HT1080 (cell line): Measurements from ENCODE around the gene CFAP46. TPM values are rescaled to one million over a fixed set of nuclear protein-coding genes. Genes with fewer than 3 reads are reported as not detected.

ENCODE experiments used
- DNase-seq: peaks from one replicate; pipeline ENCODE4 v3.0.0-alpha.2; 2015; ENCODE audit warnings: low read depth
- total RNA-seq: library from RNA; depleted of rRNA; stranded (reverse); fragments of >200 nt; shearing (Covaris generic); gene quantifications from 2 replicates; pipeline ENCODE4 v1.2.3, GENCODE V29; 2014

CFAP46 gene
- total RNA-seq, 1 experiment from 2014 or later = 0.35 TPM

DNA sequence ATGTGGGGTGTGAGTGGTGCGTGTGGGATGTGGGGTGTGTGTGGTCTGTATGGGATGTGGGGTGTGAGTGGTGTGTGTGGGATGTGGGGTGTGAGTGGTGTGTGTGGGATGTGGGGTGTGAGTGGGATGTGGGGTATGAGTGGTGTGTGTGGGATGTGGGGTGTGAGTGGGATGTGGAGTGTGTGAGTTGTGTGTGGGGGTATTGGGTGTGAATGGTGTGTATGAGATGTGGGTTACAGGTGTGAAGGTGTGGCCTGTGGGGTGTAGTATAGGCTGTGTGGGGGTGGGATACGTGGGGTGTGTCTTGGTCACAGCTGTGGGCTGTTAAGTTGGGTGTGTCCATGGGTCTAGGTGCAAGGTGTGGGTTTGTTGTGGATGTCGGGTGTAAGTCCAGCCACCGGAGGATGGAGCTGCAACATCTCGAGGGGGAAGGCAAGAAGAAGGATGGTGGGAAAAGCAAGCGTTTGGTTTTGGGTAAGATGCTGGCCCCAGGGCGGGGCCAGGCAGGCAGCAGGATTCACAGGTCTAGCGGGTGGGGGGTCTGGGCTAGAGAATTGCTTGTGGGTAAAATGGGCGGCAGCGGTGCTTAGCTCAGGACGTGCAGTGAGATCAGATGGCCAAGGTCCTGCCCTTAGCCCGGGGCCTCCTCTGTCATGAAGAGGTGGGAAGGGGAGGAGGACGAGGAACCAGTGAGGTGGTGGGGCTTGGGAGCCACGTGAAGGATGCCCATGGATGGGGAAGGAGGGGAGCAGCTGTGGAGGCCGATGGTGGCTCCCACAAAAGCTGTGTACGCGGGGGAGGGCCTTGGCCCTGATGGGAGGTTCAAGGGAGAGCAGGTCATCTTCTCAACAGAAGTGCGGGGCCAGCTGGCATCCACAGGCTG is 60.1 kb downstream of the CFAP46 start:
- no peak for DNase-seq

DNA sequence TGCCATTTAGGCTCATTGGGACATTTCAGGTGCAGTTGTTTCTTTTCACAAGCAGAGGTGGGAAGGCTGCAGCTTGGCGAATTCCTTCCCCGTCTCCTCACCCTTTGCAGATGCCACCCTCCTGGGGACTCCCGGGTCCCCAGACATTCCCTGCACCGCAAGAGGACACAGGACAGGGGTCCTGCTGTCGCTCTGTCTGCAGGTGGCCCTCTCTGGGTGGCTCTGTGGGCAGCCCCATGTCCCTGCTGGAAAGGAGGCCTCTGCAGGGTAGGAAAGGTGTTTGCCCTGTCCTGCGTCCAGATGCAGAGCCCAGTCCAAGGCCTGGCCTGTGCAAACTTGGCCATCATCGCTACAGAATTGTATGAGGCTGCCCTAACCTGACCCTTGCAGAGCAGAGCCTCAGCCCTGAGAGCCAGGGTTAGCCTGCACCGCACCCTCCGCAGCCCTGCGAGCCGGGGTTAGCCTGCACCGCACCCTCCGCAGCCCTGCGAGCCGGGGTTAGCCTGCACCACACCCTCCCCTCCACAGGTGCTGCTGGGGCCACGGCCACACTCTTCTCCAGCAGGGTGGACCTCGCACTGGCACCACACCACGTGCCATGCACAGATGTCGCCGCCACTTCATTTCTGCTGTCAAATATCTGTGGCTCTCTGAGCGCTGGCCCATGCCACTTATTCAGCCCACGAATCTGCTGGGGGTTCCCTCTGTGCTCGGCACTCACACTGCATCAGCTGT is 61.0 kb downstream of the CFAP46 start:
- DNase-seq = no peak

DNA sequence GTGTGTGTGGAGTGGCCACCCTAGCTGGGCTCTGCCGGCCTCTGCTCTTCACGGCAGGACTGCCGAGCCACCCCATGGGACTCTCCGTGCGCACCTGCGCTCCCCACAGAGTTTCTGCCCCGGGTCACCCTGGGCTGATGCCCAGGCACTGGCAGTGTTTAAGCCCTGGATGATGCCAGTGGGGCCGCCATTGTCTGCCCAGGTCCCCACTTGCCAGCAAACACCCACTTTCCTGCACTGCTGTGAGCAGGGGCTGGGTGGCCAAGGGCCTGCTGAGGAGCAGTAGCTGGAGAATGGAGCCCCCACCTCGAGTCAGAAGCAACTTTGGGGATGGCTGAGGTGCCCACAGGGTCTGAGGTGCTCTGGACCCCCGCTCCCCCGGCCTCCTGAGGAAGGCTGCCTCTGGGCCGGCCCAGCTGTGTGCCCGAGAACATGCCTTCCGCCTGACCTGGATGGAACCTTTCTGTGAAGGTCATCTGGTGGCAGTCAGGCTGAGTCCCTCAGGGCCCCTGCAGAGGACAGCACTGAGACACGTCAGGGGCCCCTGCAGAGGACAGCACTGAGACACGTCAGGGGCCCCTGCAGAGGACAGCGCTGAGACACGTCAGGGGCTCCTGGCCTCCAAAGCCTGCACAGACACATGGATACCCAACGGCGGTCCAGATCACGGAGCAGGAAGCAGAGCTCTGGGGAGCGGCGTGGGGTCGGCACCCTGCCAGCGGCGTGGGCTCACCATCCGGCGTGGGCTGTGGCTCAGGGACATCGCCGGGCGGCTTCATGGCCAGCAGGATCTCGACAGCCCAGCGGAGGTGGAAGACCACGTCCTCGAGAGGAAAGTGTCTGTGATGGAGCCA is 62.0 kb downstream of the CFAP46 start:
- no peak for DNase-seq

DNA sequence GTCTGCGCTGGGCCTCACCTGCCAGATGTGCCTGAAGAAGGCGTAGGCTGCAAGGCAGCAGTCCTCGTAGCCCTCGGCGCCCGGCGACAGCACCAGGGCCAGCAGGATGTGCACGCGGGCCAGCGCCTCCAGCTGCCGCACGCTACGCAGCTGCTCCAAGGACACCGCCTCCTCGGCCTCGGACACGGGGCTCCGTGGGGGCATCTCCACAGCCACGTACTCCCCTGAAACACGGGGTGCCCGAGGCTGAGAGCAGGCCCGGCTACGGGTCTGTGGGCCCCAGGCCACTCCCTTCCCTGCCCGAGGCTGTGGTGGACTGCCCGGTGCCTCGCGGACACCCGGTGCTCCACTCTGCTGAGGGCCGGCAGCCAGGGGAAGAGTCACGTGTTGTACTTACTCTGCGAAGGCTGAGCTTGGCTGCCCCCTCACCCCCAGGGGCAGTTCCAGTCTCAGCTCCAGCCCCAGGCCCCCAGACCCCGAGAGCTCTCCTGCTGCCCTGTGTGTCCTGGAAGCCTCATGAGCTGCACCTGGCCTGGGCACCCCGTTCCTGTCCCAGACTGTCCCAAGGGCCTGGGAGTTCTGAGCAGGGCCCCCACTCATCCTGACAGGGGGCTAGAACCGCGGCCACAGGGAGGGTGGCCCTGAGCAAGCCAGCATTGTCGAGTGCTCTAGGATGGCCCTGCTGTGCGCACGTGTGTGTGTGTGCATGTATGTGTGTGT is 62.8 kb downstream of the CFAP46 start:
- no peak for DNase-seq

DNA sequence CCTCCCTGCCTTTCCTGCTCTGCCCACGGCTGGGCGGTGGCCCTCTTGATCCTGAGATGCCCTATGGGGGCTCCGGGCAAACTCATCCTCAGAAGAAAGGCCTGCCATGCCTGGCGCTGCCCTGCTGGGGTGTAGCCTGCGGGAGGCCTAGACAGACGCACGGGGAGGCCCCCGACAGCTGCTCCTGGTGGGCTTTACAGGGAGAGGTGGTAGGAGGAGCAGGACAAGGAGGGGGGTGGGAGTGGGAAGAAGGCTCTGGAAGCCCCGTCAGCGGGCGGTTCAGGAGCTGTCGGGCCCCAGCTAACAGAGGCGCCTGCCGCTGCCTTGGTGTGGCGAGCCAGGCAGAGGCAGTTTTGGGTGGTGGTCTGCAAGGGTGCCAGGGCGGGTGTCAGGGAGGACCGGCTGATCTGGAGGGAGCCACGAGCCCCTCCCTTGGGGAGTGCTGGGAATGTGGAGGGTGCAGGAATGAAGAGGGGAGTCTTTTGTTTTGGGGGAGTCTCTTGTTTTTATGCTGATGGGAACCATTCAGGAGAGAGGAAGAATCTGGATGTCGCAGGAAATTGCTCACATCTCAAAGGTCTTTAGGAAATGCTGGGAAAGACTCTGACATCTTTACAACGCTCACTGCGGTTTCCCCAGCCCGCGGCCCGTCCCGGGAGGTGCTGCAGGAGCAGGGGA is 63.5 kb downstream of the CFAP46 start:
- DNase-seq = no peak

DNA sequence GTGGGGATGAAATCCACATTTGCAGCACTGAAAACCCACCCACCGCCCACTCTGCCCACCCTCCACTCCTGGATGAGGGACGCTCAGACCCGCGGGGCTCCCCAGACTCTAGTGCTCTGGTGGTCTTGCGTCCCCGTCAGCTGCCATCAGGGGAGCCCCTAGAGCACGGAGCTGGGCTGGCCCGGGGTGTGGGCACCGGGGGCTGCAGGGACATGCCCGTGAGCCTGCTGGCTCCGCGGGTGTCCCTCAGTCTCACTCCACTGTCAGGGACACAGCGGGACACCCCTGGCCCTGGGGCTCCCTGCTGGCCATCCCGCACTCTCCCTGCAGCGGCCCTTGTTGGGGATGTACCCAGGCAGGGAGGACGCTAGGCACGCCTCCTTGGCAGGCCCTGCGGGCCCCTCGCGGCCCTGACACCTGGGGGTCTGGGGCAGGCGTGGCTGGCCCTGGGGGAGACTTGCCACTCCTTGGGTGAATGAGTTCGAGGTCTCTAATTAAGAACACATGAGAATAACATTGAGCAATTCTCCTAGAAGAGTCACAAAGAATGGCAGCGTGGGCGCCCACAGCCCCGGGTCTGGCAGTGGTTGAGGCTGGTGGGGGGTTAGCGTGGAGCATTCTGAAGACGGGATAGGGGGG is 64.2 kb downstream of the CFAP46 start:
- no peak for DNase-seq

DNA sequence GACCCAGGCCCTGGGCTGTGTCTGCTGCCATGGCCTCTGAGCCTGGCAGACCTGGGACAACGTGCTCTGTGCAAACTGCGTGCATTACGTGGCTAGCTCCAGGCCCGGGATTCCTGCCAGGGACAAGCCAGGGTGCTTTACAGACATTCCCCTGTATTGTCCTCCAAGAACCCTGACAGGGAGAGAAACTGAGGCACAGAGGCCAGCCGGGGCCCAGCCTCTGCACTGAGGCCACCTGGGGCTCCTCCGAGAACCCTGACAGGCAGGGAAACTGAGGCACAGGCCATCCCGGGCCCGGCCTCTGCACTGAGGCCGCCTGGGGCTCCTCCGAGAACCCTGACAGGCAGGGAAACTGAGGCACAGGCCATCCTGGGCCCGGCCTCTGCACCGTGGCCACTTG is 64.9 kb downstream of the CFAP46 start:
- no peak for DNase-seq

DNA sequence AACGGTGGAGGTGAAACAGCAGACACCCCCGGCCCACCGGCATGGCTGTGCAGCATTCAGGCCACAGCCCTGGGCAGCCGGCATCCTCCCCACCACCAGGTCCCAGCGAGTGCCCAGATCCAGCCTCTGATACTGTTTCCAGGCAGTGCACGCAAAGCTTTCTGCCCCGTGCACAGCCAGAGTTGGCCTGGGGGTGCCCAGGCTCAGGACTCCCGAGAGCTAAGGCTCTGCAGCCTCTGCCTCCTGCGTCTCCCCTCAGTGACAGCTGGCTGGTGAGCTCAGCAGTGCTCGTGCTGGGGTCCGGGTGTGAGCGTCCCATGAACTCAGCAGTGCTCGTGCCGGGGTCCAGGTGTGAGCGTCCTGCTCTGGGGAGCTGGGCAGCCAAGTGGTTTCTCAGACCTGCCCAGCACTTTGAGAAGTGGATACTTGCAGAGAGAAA is 65.4 kb downstream of the CFAP46 start:
- DNase-seq = no peak

DNA sequence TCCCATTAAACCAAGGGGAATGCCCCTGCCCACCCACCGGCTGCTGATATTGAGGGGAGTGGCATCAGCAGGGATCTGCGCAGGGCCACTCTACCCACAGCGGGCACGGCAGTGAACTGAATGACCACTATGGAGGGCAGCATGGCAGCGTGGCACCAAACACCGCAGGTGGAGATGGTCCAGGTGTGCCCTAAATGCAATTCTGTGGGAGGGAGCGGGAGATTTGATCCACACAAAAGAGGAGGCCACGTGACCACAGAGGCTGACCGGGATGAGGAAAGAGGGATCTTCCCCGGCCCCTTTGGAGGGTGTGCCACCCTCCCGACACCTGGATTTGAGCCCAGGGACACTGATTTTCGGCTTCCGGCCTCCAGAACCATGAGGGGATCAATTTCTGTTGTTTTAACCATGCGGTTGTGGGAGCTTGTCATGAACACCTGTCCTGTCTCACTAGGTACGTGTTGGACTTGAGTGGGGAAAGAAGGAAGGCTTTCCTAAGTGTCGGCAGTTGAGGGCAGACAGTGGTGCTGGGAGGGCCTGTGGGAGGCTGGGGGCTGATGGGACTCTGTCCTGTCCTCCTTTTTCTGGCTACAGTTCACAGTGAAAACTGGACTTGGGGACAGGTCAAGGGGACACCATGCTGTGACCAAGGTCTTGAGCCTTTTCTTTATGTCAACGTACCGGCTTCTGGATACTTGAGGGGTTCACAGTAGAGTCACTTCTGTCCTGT is 66.1 kb downstream of the CFAP46 start:
- no peak for DNase-seq

DNA sequence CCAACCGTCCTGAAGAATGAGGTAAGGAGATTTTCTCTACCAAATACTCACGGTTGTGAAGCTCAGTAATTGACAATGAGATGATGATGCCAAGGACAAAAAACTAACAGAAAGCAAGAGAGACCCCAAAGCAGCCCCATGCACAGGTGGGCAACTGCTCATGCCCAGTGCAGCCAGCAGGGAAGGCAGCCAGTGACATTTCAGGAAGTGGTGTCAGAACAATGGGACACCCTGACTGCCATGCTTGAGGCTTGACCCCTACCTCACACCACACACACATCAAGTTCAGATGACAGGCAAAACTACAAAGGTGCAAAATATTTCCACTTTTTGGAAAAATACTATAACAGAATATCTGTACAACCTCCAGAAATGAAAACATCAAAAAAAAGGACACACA is 66.9 kb downstream of the CFAP46 start:
- DNase-seq = no peak

DNA sequence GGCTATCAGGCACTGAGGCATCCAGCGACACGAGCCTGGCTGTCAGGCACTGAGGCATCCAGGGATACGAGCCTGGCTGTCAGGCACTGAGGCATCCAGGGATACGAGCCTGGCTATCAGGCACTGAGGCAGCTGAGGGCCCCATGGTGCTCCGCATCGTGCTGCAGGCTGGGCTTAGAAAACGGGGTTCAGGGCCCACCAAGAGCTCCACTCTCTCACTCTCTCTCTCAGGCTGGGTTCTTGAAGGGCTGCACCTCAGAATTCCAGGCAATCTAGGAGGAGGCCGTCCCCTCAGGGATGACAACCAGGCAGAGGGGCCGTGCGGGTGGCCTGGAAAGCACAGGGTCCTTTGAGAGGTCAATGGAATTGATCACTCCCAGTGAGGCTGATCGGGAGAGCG is 69.0 kb downstream of the CFAP46 start:
- no peak for DNase-seq

DNA sequence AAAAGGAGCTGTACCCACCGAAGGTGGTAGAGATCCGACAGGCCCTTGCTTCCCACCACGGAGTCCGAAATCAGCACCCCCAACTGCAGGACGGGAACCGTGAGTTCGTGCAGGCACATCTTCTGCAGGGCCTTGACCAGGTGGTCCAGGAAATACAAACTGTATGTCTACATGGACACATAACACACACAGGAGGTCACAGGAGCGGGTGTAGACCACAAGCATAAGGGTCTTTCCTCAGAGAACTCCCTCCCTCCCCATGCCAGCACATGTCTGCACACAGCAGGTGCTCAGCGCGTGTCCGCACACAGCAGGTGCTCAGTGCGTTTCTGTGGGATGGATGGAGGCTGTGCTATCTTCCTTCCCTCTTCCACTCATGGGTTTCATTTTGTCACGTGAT is 69.7 kb downstream of the CFAP46 start:
- DNase-seq = no peak

DNA sequence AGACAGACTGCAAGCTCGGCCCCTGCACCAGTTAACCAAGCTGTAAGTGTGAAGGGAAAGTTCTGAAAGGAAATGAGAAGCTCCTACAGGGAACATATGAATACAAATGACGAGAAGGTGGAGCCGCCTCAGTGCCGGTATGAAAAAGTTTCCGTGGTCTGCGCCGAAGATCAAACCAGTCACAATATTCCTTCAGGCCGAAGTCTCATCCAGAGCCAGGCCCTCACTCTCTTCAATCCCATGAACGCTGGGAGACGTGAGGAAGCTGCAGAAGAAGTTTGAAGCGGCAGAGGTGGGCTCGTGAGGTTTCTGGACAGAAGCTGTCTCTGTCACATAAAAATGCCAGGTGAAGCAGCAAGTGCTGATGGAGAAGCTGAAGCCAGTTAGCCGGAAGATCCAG is 71.9 kb downstream of the CFAP46 start:
- no peak for DNase-seq

DNA sequence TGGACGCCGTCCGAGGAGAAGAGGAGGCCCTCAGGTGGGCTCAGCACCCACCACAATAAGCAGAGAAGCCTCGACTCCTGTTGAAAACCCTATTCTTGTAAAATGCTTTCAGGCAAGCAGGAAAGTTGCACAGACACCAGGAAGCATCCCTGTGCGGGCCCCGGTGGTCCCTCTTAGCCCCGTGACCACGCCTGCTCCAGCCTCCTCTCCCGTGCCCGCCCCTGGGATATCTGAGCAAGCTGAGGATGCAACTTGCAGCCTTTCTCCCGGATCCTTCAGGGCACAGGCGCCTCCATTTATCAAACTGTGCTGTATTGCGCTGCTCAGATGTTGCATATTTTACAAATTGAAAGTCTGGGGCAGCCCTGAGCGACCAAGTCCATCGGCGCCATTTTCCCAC is 72.7 kb downstream of the CFAP46 start:
- no peak for DNase-seq

DNA sequence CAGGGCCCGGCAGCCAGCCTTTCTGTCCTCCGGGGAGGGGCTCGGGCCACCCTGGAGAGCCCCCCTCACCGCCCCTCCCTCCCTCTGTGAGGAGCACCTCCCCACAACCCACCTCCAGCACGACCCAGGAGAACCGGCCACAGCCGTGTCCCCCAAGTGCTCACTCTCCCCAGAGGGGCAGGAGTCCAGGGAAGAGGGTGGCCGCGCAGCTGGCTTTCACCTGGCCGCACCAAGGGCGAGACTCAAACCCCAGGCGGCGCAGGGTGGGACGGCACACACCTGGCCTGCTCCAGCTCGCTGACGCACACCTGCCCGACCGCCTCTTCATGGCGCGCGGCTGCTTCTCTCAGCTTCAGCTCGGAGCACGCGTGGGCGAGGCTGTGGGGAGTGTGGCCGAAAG is 73.4 kb downstream of the CFAP46 start:
- DNase-seq = no peak

DNA sequence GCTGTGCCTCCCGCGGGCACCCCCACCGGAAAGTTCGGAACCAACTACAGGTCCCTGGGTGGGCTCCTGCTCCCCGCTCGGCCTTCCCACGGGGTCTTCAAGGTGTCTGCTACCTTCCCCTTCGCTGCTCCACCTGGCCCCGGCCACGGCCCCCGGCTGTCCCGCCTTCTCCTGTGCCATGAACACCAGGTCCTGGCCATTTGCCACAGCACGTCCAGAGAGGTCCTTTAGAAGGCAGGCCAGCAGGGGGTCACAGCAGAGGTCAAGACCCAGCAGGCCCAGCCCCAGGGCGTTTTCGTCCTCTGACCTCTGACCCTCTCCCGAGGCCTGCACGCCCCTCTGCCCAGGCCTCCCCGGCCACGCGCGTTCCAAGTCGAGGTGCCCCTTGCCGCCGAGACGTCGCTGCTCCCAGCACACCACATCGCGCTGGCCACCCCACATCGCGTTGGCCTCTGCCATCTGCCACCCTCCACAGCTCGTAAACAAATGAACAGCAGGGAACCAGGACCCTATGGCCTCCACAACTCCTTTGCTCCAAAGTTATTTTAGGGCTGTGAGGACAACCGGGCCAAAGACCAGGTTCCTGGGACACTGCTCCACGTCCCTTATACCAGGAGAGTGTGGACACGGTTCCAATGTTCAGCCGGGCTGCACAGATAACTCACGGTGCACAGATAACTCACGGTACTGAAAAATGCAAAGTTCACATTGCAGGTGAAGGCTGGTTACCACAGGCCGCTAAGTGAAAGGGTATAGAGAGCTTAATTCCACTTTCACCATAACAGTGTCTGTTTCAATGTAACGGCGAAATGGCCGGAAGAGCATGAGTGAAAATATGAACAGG is 74.3 kb downstream of the CFAP46 start:
- DNase-seq = no peak

DNA sequence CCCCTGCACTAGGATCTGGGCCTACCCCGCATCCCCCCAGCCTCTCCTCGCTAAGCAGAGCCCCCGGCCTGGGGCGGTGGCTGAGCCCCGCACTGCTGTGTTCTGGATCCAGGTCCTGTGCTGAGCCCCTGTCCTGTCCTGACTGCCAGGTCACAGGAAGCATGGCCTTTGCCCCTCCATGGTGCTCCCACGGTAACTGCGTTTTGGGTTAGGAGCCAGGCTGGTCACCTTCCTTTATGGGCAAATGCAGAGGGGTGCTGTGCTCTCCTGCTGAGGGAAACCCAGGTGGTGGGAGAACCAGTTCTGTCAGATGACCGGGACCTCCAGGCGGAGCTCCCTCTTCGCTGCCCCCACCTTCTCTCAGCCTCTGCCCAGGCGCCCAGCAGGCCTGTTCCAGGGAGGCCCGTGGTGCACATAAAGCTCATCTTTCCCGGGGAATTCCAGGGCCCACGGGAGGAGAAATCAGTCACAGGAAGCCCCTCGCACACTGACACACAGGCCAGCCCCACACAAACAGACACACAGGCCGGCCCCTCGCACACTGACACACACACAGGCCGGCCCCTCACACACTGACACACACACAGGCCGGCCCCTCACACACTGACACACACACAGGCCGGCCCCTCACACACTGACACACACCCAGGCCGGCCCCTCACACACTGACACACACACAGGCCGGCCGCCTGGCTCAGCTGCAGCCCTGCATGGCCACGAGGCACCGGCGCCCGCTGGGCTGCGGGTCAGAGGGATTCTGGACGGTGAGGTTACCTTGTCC is 75.6 kb downstream of the CFAP46 start:
- DNase-seq = no peak
